ENCODE data around the gene NAA80. TPM values are rescaled to one million over a fixed set of nuclear protein-coding genes. Genes with fewer than 3 reads are reported as not detected.

Gene NAA80
- total RNA-seq, 1 donor from 2014 or later: 6.3 TPM

- DNase-seq (no peak), ATAC-seq (ENCODE audit: poor library complexity) (peak; percentile 5)
- intact Hi-C loops (cut with DNase I): no loop called here
These were observed 34.6 kb upstream of the NAA80 start for GRCh38 chr3:50333744-50334328.

GRCh38 chr3:50331364-50331907 is 32.2 kb upstream of the NAA80 start:
- DNase-seq (no peak), ATAC-seq (ENCODE audit: poor library complexity) (no peak)
- intact Hi-C loops (cut with DNase I): no loop called here

DNA sequence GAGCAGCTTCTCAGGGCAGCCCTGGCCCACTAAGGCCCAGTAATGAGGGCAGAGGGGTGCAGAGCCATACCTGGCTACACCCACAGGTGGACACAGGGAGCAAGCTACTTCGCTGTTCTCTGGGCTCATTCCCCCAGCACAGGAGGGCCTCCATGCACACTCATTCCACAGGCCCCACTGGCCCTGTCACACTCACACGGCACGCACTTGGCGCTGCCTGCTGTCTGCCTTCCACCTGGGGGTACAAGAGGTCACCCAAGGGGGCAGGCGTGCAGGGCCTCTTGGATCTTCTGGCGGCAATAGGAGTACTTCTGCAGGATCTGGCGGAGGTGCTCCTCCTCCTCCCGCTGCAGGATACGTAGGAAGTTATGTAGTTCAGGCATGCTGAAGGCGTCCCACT is 31.1 kb upstream of the NAA80 start:
- DNase-seq (no peak), ATAC-seq (ENCODE audit: poor library complexity) (no peak)
- intact Hi-C loops (cut with DNase I): no loop called here

- ATAC-seq (ENCODE audit: poor library complexity): peak; percentile 91
- intact Hi-C loops (cut with DNase I): no loop called here
These were observed 28.9 kb upstream of the NAA80 start, which contains the start of gene TUSC2 for GRCh38 chr3:50327943-50328691. Gene TUSC2 (minus strand): TSS chr3:50328223. CDS start chr3:50328099, 124 bp downstream.

GRCh38 chr3:50327129-50327528 is 27.9 kb upstream of the NAA80 start:
- ATAC-seq (ENCODE audit: poor library complexity): no peak
- no peak for DNase-seq
- intact Hi-C loops (cut with DNase I): no loop called here

More at GRCh38 chr3:50327943-50328691, 28.9 kb upstream of the NAA80 start, which contains the start of gene TUSC2:
- peak; percentile 99 for DNase-seq

DNA sequence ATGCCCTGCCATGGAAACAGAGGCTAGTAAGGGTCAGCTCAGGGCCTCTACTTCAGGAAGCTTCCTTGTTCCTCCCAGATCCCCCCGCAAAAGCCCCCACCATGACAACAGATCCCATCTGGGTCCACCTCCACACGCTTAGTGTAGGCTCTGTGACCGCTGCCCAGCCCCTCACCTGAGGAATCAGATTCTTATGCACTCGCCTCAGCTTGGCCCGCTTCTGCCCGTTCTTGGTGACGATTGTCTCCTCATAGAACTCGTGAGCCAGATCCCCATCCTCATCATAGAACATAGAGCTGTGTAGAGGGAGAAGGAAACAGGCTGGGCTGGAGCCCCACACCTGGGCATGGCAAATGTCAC is 27.0 kb upstream of the NAA80 start:
- DNase-seq (no peak), ATAC-seq (ENCODE audit: poor library complexity) (no peak)
- intact Hi-C loops (cut with DNase I): no loop called here

- DNase-seq (no peak), ATAC-seq (ENCODE audit: poor library complexity) (no peak)
- intact Hi-C loops (cut with DNase I): no loop called here
These were observed 26.4 kb upstream of the NAA80 start for GRCh38 chr3:50325497-50326181.

DNA sequence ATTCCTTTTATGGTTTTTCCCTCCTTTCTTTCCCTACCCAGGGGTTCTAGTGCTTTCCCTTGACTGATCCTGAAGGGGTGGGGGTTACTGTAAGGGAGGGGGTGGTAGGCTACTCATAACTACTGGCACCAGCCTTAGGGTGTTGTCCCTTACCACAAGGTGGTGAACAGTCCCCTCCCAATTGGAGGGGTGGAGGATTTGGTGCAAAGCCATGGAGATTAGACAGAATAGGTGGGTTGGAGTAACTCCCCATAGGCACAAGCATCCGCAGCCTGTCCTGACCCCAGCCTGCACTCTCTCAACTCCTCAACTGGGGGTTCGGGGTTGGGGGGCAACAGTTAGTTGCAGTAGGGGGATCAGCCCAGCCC is 25.9 kb upstream of the NAA80 start:
- intact Hi-C loops (cut with DNase I): no loop called here
- DNase-seq (no peak), ATAC-seq (ENCODE audit: poor library complexity) (no peak)

DNA sequence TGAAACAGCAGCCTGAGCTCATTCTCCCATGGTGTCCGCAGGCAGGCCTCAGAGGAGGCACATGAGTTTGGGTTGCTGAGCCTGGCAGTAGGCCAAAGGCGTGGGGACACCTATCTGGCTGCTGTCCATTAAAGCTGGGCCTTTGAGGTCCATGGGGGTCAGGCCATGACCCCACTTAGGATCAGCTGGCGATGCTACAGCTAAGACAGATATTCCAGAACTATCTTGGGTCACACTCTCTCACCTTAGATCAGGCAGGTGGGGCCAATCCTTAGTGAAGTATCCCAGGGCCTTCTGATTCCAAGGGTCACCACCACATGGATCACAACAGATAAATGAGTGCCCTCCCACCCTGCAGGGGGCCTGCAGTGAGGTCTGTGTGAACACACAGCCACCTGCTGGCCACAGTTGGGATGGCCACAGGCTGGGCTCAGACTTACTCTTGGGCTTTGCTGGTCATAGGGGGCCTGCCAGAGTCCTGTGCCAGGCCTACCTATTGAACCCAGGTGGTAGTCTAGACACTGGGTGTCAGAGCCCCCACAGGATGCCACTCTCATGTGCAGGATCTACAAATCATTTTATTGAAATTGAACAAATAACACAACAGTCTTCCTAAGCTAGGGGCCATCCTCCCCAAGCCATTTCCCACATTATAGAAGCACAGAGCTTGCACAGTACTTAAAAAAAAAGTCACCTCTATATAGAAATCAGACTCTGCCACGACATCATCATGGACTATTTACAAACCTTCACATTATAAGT is 25.3 kb upstream of the NAA80 start:
- peak; percentile 88 for DNase-seq
- peak; percentile 14 for ATAC-seq (ENCODE audit: poor library complexity)
- intact Hi-C loops (cut with DNase I): loop anchor here (5.0 kb wide), 1 partner anchor 52 kb away; no protein-coding TSS in a partner anchor

- DNase-seq (peak; percentile 77), ATAC-seq (ENCODE audit: poor library complexity) (peak; percentile 1)
- intact Hi-C loops (cut with DNase I): loop anchor here (5.0 kb wide), 1 partner anchor 51 kb away; no protein-coding TSS in a partner anchor
These were observed 24.5 kb upstream of the NAA80 start for GRCh38 chr3:50323614-50324199.

DNA sequence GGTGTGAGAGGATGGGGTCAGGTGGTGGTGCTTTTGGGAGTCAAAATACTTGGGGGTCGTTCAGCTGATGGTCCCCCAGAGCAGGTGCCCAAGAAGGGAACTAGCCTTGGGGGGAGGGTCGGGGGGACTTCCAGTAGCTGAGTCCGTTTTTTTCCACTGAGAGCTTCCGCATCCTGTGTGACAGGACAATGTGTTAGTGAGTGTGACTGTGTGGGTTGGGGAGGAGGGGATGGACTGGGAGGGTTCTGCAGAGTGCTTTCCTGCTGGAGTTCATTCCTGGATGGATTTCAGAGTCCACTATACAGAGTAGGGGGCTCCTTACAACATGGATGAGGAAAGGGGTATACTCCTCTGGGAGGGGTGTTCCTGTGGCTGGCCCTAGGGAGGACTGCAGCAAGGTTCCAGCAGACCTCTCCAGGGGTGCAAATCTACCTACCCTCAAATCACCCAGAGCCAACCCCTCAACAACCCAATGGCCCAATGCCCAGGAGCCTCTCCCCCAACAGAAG is 23.9 kb upstream of the NAA80 start:
- no peak for DNase-seq
- ATAC-seq (ENCODE audit: poor library complexity): no peak

GRCh38 chr3:50322386-50323091 is 23.3 kb upstream of the NAA80 start, which contains the start of gene HYAL2:
Gene HYAL2 (minus strand): TSS chr3:50322745. CDS start chr3:50320489, 2,256 bp downstream.
- ATAC-seq (ENCODE audit: poor library complexity): no peak
- intact Hi-C loops (cut with DNase I): loop anchor here (5.0 kb wide), 1 partner anchor 50 kb away; no protein-coding TSS in a partner anchor
- peak; percentile 84 for DNase-seq

More for the DNA sequence above, 23.9 kb upstream of the NAA80 start:
- intact Hi-C loops (cut with DNase I): loop anchor here (5.0 kb wide), 1 partner anchor 51 kb away; no protein-coding TSS in a partner anchor

DNA sequence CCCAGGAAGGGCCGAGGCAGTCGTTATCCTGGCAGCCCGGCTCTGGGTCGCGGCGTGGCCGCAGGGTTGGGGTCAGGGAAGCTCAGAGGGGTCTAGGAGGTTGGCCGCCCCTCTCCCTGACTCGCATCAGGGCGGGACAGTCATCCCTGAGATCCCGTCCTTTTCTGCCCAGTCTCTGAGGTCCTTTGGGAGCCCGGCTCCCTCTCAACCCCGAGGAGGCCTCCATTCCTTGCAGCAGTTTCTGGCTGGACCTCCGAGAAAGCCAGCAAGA is 22.8 kb upstream of the NAA80 start:
- ATAC-seq (ENCODE audit: poor library complexity): no peak
- intact Hi-C loops (cut with DNase I): loop anchor here (5.0 kb wide), 1 partner anchor 50 kb away; no protein-coding TSS in a partner anchor
- DNase-seq: no peak

GRCh38 chr3:50321336-50322114 is 22.3 kb upstream of the NAA80 start:
- ATAC-seq (ENCODE audit: poor library complexity): peak; percentile 89
- intact Hi-C loops (cut with DNase I): loop anchor here (5.0 kb wide), 1 partner anchor 49 kb away; no protein-coding TSS in a partner anchor
- DNase-seq: peak; percentile 94

DNA sequence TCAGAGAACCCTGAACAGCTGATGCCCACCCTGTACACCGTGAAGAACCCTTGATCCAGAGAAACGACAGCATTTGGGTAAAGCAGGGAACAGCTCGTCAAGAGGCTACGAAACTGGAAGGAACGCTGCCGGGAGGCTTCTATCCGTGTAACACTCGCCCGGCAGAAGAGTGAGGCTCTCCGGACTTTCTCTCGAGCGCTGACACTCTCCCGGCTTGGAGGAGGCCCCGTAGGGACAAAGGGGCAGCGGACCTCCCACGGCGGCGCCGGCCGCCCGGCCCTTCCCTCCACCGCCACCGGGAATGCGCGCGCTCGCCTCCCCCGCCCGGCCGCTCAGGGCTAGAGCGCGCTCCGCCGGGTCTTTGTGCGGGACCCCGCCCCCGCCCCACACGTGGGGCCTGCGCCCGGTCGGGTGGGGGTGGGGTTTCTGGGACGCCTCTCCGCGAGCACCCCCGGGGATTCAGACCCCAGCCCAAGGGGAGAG is 21.7 kb upstream of the NAA80 start:
- intact Hi-C loops (cut with DNase I): loop anchor here (5.0 kb wide), 1 partner anchor 49 kb away; no protein-coding TSS in a partner anchor
- ATAC-seq (ENCODE audit: poor library complexity) (peak; percentile 73), DNase-seq (peak; percentile 88)

- no peak for ATAC-seq (ENCODE audit: poor library complexity)
- DNase-seq: no peak
- intact Hi-C loops (cut with DNase I): loop anchor here (5.0 kb wide), 1 partner anchor 48 kb away; no protein-coding TSS in a partner anchor
These were observed 20.9 kb upstream of the NAA80 start for GRCh38 chr3:50319894-50320625.

All from Right ventricle myocardium superior (tissue), 1 donor.